ENCODE results near the gene PLXNB3.

DNA sequence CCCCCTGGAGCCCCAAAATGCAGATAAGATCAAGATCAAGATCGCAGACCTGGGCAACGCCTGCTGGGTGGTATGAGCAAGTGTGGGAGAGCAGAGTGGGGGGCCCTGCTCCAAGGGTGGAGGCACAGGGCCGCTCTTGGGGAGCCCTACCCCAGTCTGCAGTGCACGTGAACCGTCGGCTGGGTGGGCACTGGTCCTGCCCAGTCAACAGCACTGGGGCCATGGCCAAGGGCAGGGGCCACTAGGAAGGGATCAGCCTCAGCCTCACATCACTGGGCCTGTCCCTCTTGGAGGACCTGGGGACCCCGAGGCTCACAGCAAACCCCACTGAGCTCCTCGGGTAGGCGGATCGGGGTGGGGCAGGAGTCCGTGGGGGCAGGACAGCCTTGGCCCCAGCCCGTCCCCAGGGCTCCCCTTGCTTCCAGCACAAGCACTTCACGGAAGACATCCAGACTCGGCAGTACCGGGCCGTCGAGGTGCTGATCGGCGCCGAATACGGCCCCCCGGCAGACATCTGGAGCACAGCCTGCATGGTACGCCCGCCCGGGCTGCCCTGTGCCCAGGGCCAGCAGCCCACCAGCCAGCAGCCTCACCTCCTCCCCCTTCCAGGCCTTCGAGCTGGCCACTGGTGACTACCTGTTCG, 20.4 kb downstream of the PLXNB3 start:
- TF ChIP-seq, protein P1, sequence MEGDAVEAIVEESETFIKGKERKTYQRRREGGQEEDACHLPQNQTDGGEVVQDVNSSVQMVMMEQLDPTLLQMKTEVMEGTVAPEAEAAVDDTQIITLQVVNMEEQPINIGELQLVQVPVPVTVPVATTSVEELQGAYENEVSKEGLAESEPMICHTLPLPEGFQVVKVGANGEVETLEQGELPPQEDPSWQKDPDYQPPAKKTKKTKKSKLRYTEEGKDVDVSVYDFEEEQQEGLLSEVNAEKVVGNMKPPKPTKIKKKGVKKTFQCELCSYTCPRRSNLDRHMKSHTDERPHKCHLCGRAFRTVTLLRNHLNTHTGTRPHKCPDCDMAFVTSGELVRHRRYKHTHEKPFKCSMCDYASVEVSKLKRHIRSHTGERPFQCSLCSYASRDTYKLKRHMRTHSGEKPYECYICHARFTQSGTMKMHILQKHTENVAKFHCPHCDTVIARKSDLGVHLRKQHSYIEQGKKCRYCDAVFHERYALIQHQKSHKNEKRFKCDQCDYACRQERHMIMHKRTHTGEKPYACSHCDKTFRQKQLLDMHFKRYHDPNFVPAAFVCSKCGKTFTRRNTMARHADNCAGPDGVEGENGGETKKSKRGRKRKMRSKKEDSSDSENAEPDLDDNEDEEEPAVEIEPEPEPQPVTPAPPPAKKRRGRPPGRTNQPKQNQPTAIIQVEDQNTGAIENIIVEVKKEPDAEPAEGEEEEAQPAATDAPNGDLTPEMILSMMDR (IDR thresholded peaks at IDR 0.05), result no peak
- no peak for TF ChIP-seq SIN3A (IDR thresholded peaks at IDR 0.05; ENCODE audit: borderline replicate concordance, insufficient read depth, low read depth, low read length)
